SK-N-SH (cell line): Measurements from ENCODE around the gene TRIM16.
"Not testable (repeated sequence)": the region's sequence is repeated elsewhere in the genome, so short reads cannot be mapped to it uniquely, and the experiment has no call there.

Experiments
- CTCF ChIP-seq: fragments of 200-600 bp; sonication (generic); IDR thresholded peaks from 2 replicates; pipeline ENCODE4 v1.6.1; 2017; ENCODE audit warnings: antibody characterized with exemption, mild to moderate bottlenecking, moderate library complexity
- EP300 ChIP-seq, 2 experiments: IDR thresholded peaks; 2 replicates each; pipeline versions ENCODE4 v1.4.0 to v1.6.1; 2012; ENCODE audit warnings: borderline replicate concordance in 1 of 2, low read depth in 1 of 2, low read length in 1 of 2
- MXI1 ChIP-seq: IDR thresholded peaks from 2 replicates; pipeline ENCODE4 v1.6.1; 2012; ENCODE audit warnings: mild to moderate bottlenecking, low read depth, low read length, improper control_type of control experiment
- PBX3 ChIP-seq: IDR thresholded peaks from 2 replicates; pipeline ENCODE4; 2012
- POLR2AphosphoS5 ChIP-seq: IDR thresholded peaks from 2 replicates; pipeline ENCODE4 v1.6.1; 2012; ENCODE audit warnings: low read depth, low read length
- YY1 ChIP-seq: IDR thresholded peaks from 2 replicates; pipeline ENCODE4 v1.4.0; 2012; ENCODE audit warnings: low read depth, mild to moderate bottlenecking
- TF ChIP-seq, protein P1 (sequence below): IDR thresholded peaks from 2 replicates; pipeline ENCODE4 v1.4.0; 2012; ENCODE audit warnings: low read depth

DNA sequence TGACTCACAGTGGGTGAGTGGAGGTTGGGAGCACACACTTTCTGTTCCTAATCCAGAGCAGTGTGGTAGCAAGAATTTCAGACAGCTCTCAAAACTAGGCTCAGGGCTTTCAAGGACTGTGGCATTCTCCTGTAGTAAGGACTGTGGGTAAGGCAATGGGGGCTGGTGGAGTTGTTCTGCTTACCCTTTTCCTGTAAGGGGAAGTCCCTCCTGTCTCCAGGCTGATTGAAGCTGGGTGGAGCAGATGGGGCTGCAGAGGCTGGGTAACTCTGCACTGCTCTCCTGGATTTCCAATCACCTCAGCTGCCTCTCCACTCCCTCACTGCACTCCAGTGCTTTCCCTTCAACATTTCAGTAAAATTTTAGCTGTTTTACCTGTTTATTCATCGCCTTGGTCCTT is 3.4 kb upstream of the TRIM16 start:
- TF ChIP-seq PBX3; POLR2AphosphoS5; MXI1; CTCF; EP300 (IDR thresholded peaks at IDR 0.05; ENCODE audit: borderline replicate concordance in 1 of 2, low read depth in 1 of 2, low read length in 1 of 2); YY1: not testable (repeated sequence)
- TF ChIP-seq, protein P1, sequence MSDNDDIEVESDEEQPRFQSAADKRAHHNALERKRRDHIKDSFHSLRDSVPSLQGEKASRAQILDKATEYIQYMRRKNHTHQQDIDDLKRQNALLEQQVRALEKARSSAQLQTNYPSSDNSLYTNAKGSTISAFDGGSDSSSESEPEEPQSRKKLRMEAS = not testable (repeated sequence)
